B cell (primary cell): ENCODE data around the gene CCDC54.

Experiments used
- CTCF ChIP-seq: fragments of 200-600 bp; IDR thresholded peaks from one replicate; pipeline ENCODE4 v1.8.0; 2022; ENCODE audit warnings: antibody characterized with exemption, mild to moderate bottlenecking
- EZH2 ChIP-seq: IDR thresholded peaks from 2 replicates; pipeline ENCODE4 v1.6.1; 2012; ENCODE audit warnings: borderline replicate concordance, low read depth, mild to moderate bottlenecking, moderate library complexity, low read length; ENCODE audit not compliant: insufficient read depth, poor library complexity, severe bottlenecking

GRCh38 chr3:107411779-107412178 lies 34.5 kb downstream of the CCDC54 start:
- TF ChIP-seq CTCF (no peak), EZH2 (no peak)
